Upper lobe of left lung (tissue), 6 donors: Measurements from ENCODE around the gene EFNA1. TPM values are rescaled to one million over a fixed set of nuclear protein-coding genes. Genes with fewer than 3 reads are reported as not detected.
"Not testable (repeated sequence)": the region's sequence is repeated elsewhere in the genome, so short reads cannot be mapped to it uniquely, and the experiment has no call there.

Experiments used
- ATAC-seq, 2 donors: fragments of 200-7000 bp; cut with Tn5 transposase; one replicate each; pipeline ENCODE4 v1.9.1; 2022; ENCODE audit warnings: mild to moderate bottlenecking in 2 of 2, moderate library complexity in 2 of 2; ENCODE audit not compliant: low FRiP score in 2 of 2
- DNase-seq, 2 donors: peaks; one replicate each; pipeline ENCODE4 v3.0.0-alpha.2; 2019 to 2020
- H3K27ac ChIP-seq, 4 donors: fragments of 200-600 bp; sonication (generic); one replicate each; pipeline ENCODE4 v1.5.1; 2016 to 2019
- H3K27me3 ChIP-seq, 4 donors: fragments of 200-600 bp; sonication (generic); one replicate each; pipeline ENCODE4 v1.5.1; 2017 to 2019
- H3K36me3 ChIP-seq, 4 donors: fragments of 200-600 bp; sonication (generic); one replicate each; pipeline ENCODE4 v1.5.1; 2016 to 2019
- H3K4me1 ChIP-seq, 4 donors: fragments of 200-600 bp; sonication (generic); one replicate each; pipeline ENCODE4 v1.5.1; 2018 to 2019
- H3K4me3 ChIP-seq, 4 donors: fragments of 200-600 bp; sonication (generic); one replicate each; pipeline ENCODE4 v1.5.1; 2017 to 2019; ENCODE audit warnings: mild to moderate bottlenecking in 2 of 4, moderate library complexity in 1 of 4
- H3K9me3 ChIP-seq, 4 donors: fragments of 200-600 bp; sonication (generic); one replicate each; pipeline ENCODE4 v1.5.1; 2018 to 2019
- EP300 ChIP-seq, 4 donors: sonication (generic); formaldehyde crosslinking; IDR thresholded peaks; one replicate each; pipeline ENCODE4 v1.5.1; 2017; ENCODE audit warnings: antibody characterized with exemption in 4 of 4, control low read depth in 2 of 4
- POLR2A ChIP-seq, 4 donors: fragments of 450-650 bp; IDR thresholded peaks; one replicate each; pipeline ENCODE4 v1.5.1; 2016 to 2017; ENCODE audit warnings: antibody characterized with exemption in 4 of 4, mild to moderate bottlenecking in 2 of 4
- POLR2AphosphoS5 ChIP-seq, 2 donors: sonication (generic); formaldehyde crosslinking; IDR thresholded peaks; one replicate each; pipeline ENCODE4 v1.5.1; 2017; ENCODE audit warnings: antibody characterized with exemption in 2 of 2
- WGBS, 2 donors: methylation state at CpG; one replicate each; pipeline ENCODE4 v1.1.5; 2017 to 2018; 5-methylcytosine and 5-hydroxymethylcytosine counted together
- total RNA-seq, 6 donors: library from RNA; depleted of rRNA in 4 of 6; stranded (reverse); fragments of >200 nt in 4 of 6; gene quantifications; one replicate each; pipeline versions ENCODE4 v1.1.0 to v1.2.1, GENCODE V29; 2016 to 2021
- TF ChIP-seq, protein P1 (sequence below), 6 experiments: fragments of 450-650 bp in 4 of 6; fragments of 200-600 bp in 2 of 6; sonication (generic) in 2 of 6; IDR thresholded peaks; one replicate each; pipeline ENCODE4 v1.5.1; 2016 to 2019; ENCODE audit warnings: antibody characterized with exemption in 6 of 6
- donor health status: DM: no; HTN: no; CAD: no; lungs with moderate emphysema.
- donor health status: DM: no; HTN: yes; CAD: no; lungs with severe emphysema.

EFNA1 gene
- total RNA-seq, 6 donors from 2014 or later, result 131 to 226 (median 164) TPM

DNA sequence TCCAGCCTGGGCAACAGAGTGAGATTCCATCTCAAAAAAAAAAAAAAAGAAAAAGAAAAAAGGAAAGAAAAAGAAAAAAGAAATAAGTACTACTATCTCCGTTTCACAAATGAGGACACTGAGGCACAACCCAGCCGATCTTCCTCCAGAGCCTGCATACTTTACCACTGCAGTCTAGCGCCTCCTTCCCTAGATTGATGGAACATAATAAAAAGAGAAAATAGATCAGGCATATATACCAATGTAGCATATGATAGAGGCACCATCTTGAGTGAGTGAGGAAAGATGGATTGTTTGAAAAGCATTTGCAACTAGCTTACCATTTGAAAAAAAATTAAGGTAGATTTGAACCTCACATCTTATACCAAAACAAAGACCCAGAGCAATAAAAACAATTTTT is 17.8 kb downstream of the EFNA1 start:
- H3K4me1 ChIP-seq, result peaks cover 2% of the 10 kb centered on the region in 4 donors
- no peak for ATAC-seq
- no peak for DNase-seq
- TF ChIP-seq, protein P1, sequence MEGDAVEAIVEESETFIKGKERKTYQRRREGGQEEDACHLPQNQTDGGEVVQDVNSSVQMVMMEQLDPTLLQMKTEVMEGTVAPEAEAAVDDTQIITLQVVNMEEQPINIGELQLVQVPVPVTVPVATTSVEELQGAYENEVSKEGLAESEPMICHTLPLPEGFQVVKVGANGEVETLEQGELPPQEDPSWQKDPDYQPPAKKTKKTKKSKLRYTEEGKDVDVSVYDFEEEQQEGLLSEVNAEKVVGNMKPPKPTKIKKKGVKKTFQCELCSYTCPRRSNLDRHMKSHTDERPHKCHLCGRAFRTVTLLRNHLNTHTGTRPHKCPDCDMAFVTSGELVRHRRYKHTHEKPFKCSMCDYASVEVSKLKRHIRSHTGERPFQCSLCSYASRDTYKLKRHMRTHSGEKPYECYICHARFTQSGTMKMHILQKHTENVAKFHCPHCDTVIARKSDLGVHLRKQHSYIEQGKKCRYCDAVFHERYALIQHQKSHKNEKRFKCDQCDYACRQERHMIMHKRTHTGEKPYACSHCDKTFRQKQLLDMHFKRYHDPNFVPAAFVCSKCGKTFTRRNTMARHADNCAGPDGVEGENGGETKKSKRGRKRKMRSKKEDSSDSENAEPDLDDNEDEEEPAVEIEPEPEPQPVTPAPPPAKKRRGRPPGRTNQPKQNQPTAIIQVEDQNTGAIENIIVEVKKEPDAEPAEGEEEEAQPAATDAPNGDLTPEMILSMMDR (IDR thresholded peaks at IDR 0.05), result no peak
- TF ChIP-seq POLR2AphosphoS5 (IDR thresholded peaks at IDR 0.05), result no peak
- TF ChIP-seq POLR2A (IDR thresholded peaks at IDR 0.05), result no peak
- TF ChIP-seq EP300 (IDR thresholded peaks at IDR 0.05), result no peak
- 86 to 93% methylated on average over 3 of the region's 3 CpGs for whole genome bisulfite sequencing, 2 donors
- H3K36me3 ChIP-seq, result no peaks in the 10 kb centered on the region
- no peak overlapping the region for H3K27ac ChIP-seq
- no peaks in the 10 kb centered on the region for H3K27me3 ChIP-seq
- no peak overlapping the region for H3K4me3 ChIP-seq
- no peaks in the 10 kb centered on the region for H3K9me3 ChIP-seq

GRCh38 chr1:155155996-155156643 is 28.4 kb downstream of the EFNA1 start:
- DNase-seq, H3K4me1 ChIP-seq, ATAC-seq, H3K4me3 ChIP-seq, H3K9me3 ChIP-seq, H3K27me3 ChIP-seq, H3K27ac ChIP-seq, H3K36me3 ChIP-seq: not testable (repeated sequence)
- 66 to 72% methylated on average over 3 of the region's 3 CpGs for WGBS, 2 donors

DNA sequence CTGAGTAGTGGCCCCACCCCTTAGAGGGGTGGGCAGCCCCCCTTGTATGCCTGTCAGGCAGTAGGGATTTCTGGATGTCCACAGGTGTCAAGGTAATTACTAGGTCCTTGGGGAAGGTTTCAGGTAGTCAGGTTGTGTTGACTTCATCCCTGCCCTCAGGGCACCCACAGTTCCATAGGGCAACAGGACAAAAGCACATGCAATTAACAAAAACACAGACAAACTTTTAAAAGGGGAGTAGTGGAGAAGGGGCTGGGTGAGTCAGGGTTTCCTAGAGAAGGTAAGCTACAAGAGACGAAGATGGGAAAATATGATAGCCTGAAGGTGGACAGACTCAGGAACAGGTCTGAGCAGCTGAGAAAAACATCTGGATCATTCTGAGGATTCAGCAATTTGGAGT is 31.3 kb downstream of the EFNA1 start:
- no peak for DNase-seq
- Histone ChIP-seq H3K4me3 (no peak overlapping the region), H3K27me3 (no peaks in the 10 kb centered on the region), H3K4me1 (no peaks in the 10 kb centered on the region), H3K36me3 (no peaks in the 10 kb centered on the region), H3K27ac (no peak overlapping the region), H3K9me3 (no peaks in the 10 kb centered on the region)
- 81 to 83% methylated on average over 1 of the region's 1 CpG for WGBS, 2 donors
- ATAC-seq, result no peak
- TF ChIP-seq POLR2A (IDR thresholded peaks at IDR 0.05), result no peak
- TF ChIP-seq, protein P1 (IDR thresholded peaks at IDR 0.05), result no peak
- TF ChIP-seq POLR2AphosphoS5 (IDR thresholded peaks at IDR 0.05), result no peak
- no peak for TF ChIP-seq EP300 (IDR thresholded peaks at IDR 0.05)

GRCh38 chr1:155160128-155160527 is 32.5 kb downstream of the EFNA1 start:
- H3K27me3 ChIP-seq, result no peaks in the 10 kb centered on the region
- no peak for ATAC-seq
- no peak for DNase-seq
- H3K4me1 ChIP-seq, result no peaks in the 10 kb centered on the region
- H3K4me3 ChIP-seq, result no peak overlapping the region
- H3K36me3 ChIP-seq, result no peaks in the 10 kb centered on the region
- H3K27ac ChIP-seq, result no peak overlapping the region
- no peaks in the 10 kb centered on the region for H3K9me3 ChIP-seq
- no peak for TF ChIP-seq POLR2A (IDR thresholded peaks at IDR 0.05)
- no peak for TF ChIP-seq EP300 (IDR thresholded peaks at IDR 0.05)
- no peak for TF ChIP-seq POLR2AphosphoS5 (IDR thresholded peaks at IDR 0.05)
- TF ChIP-seq, protein P1 (IDR thresholded peaks at IDR 0.05), result no peak
- WGBS, 2 donors, result 70 to 75% methylated on average over 8 of the region's 8 CpGs

GRCh38 chr1:155162631-155163030 is 35.0 kb downstream of the EFNA1 start:
- not testable (repeated sequence) for H3K9me3 ChIP-seq, H3K36me3 ChIP-seq, H3K27ac ChIP-seq, H3K27me3 ChIP-seq, ATAC-seq, H3K4me3 ChIP-seq, DNase-seq
- 95 to 100% methylated on average over 6 of the region's 6 CpGs for WGBS, 2 donors
- peaks cover 16 to 21% (median 17%) of the 10 kb centered on the region in 4 donors for H3K4me1 ChIP-seq

GRCh38 chr1:155163785-155164184 is 36.1 kb downstream of the EFNA1 start:
- not testable (repeated sequence) for ATAC-seq, H3K36me3 ChIP-seq, DNase-seq, H3K9me3 ChIP-seq, H3K27ac ChIP-seq, H3K27me3 ChIP-seq, H3K4me3 ChIP-seq
- H3K4me1 ChIP-seq, result peaks cover 18 to 26% (median 21%) of the 10 kb centered on the region in 4 donors
- 98% methylated on average over 4 of the region's 4 CpGs for WGBS, 2 donors

GRCh38 chr1:155164625-155165024 is 36.9 kb downstream of the EFNA1 start:
- not testable (repeated sequence) for ATAC-seq, H3K4me3 ChIP-seq, H3K27ac ChIP-seq, H3K27me3 ChIP-seq, DNase-seq, H3K9me3 ChIP-seq
- H3K36me3 ChIP-seq, result peaks cover 0 to 11% (median 11%) of the 10 kb centered on the region in 4 donors
- 94 to 98% methylated on average over 11 of the region's 11 CpGs for WGBS, 2 donors
- peaks cover 18 to 26% (median 21%) of the 10 kb centered on the region in 4 donors for H3K4me1 ChIP-seq
